ENCODE measurements around the gene YOD1. TPM values are rescaled to one million over a fixed set of nuclear protein-coding genes. Genes with fewer than 3 reads are reported as not detected.

Gene YOD1
- total RNA-seq, 1 donor from 2014 or later = 15.3 TPM

GRCh38 chr1:207070811-207071210 lies 19.8 kb upstream of the YOD1 start:
- TF ChIP-seq, protein P1, sequence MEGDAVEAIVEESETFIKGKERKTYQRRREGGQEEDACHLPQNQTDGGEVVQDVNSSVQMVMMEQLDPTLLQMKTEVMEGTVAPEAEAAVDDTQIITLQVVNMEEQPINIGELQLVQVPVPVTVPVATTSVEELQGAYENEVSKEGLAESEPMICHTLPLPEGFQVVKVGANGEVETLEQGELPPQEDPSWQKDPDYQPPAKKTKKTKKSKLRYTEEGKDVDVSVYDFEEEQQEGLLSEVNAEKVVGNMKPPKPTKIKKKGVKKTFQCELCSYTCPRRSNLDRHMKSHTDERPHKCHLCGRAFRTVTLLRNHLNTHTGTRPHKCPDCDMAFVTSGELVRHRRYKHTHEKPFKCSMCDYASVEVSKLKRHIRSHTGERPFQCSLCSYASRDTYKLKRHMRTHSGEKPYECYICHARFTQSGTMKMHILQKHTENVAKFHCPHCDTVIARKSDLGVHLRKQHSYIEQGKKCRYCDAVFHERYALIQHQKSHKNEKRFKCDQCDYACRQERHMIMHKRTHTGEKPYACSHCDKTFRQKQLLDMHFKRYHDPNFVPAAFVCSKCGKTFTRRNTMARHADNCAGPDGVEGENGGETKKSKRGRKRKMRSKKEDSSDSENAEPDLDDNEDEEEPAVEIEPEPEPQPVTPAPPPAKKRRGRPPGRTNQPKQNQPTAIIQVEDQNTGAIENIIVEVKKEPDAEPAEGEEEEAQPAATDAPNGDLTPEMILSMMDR (IDR thresholded peaks at IDR 0.05; ENCODE audit: insufficient read depth, low read length, severe bottlenecking) = no peak
- DNase-seq (ENCODE audit: low read depth) (no peak), FAIRE-seq (no peak)
- no peaks in the 10 kb centered on the region for H3K27me3 ChIP-seq (ENCODE audit: control insufficient read depth, insufficient read depth, low read length)
- no peak overlapping the region for H3K4me3 ChIP-seq (ENCODE audit: low read depth, low read length)
- H3K36me3 ChIP-seq (ENCODE audit: control insufficient read depth, insufficient read depth, low read length) = peaks cover 8% of the 10 kb centered on the region

DNA sequence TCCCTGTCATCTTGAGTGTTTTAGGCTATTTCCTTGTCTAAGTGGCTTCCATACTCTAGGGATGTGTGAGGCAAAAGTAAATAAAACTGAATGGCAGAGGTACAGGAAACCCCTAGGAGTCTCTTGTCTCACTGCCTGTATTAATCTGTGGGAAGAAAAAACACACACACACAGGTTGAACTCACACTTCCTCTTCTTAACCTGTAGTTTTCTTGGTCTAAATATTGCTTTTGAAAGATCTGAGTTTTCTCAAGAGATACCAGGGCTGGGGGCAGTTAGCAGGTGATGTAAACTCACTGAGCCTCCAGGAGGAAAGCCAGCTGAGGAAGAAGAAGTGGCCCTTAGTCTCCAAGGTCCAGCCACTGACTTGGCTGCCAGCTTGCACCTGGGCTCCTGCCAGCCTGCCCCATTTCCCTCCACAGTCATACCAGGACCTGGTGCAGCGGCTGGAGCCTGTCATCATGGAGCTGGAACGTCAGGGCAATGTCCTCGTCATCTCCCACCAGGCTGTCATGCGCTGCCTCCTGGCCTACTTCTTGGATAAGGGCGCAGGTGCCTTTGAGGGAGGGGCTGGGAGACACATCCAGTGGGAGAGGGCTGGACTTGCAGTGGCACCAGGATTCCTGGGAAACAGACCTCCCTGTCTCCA lies 19.0 kb upstream of the YOD1 start:
- TF ChIP-seq, protein P1 (IDR thresholded peaks at IDR 0.05; ENCODE audit: insufficient read depth, low read length, severe bottlenecking) = no peak
- FAIRE-seq (no peak), DNase-seq (ENCODE audit: low read depth) (no peak)
- Histone ChIP-seq H3K4me3 (ENCODE audit: low read depth, low read length) (no peak overlapping the region), H3K27me3 (ENCODE audit: control insufficient read depth, insufficient read depth, low read length) (no peaks in the 10 kb centered on the region), H3K36me3 (ENCODE audit: control insufficient read depth, insufficient read depth, low read length) (peaks cover 8% of the 10 kb centered on the region)

GRCh38 chr1:207069061-207069460 lies 18.1 kb upstream of the YOD1 start:
- TF ChIP-seq, protein P1 (IDR thresholded peaks at IDR 0.05; ENCODE audit: insufficient read depth, low read length, severe bottlenecking) = no peak
- peaks cover 10% of the 10 kb centered on the region for H3K36me3 ChIP-seq (ENCODE audit: control insufficient read depth, insufficient read depth, low read length)

GRCh38 chr1:207067665-207068064 lies 16.7 kb upstream of the YOD1 start:
- H3K36me3 ChIP-seq (ENCODE audit: control insufficient read depth, insufficient read depth, low read length) = peaks cover 10% of the 10 kb centered on the region
- DNase-seq (ENCODE audit: low read depth) (no peak), FAIRE-seq (no peak)
- no peak overlapping the region for H3K4me3 ChIP-seq (ENCODE audit: low read depth, low read length)
- TF ChIP-seq, protein P1 (IDR thresholded peaks at IDR 0.05; ENCODE audit: insufficient read depth, low read length, severe bottlenecking) = no peak
- H3K27me3 ChIP-seq (ENCODE audit: control insufficient read depth, insufficient read depth, low read length) = no peaks in the 10 kb centered on the region

More at GRCh38 chr1:207069061-207069460, 18.1 kb upstream of the YOD1 start:
- FAIRE-seq (no peak), DNase-seq (ENCODE audit: low read depth) (no peak)
- Histone ChIP-seq H3K27me3 (ENCODE audit: control insufficient read depth, insufficient read depth, low read length) (no peaks in the 10 kb centered on the region), H3K4me3 (ENCODE audit: low read depth, low read length) (no peak overlapping the region)

GRCh38 chr1:207067185-207067584 lies 16.2 kb upstream of the YOD1 start:
- peaks cover 12% of the 10 kb centered on the region for H3K36me3 ChIP-seq (ENCODE audit: control insufficient read depth, insufficient read depth, low read length)
- DNase-seq (ENCODE audit: low read depth) (no peak), FAIRE-seq (no peak)
- TF ChIP-seq, protein P1 (IDR thresholded peaks at IDR 0.05; ENCODE audit: insufficient read depth, low read length, severe bottlenecking) = no peak
- H3K4me3 ChIP-seq (ENCODE audit: low read depth, low read length) = no peak overlapping the region
- H3K27me3 ChIP-seq (ENCODE audit: control insufficient read depth, insufficient read depth, low read length) = no peaks in the 10 kb centered on the region

GRCh38 chr1:207064561-207064960 lies 13.6 kb upstream of the YOD1 start:
- no peak for DNase-seq (ENCODE audit: low read depth)
- TF ChIP-seq, protein P1 (IDR thresholded peaks at IDR 0.05; ENCODE audit: insufficient read depth, low read length, severe bottlenecking) = no peak
- H3K27me3 ChIP-seq (ENCODE audit: control insufficient read depth, insufficient read depth, low read length) = no peaks in the 10 kb centered on the region
- no peak overlapping the region for H3K4me3 ChIP-seq (ENCODE audit: low read depth, low read length)
- FAIRE-seq = no peak
- peaks cover 16% of the 10 kb centered on the region for H3K36me3 ChIP-seq (ENCODE audit: control insufficient read depth, insufficient read depth, low read length)
